BLaER1 treated with 17β-estradiol and CSF1 and Interleukin-3, amounts not matched to agents 10 nM and 100 nM (cell line): Measurements from ENCODE around the gene SNX14.

Experiments used
- H3K27ac ChIP-seq, 11 experiments: shearing (Covaris generic); formaldehyde crosslinking; 2 replicates each; pipeline ENCODE4 v1.8.1; 2022
- H3K27me3 ChIP-seq, 11 experiments: shearing (Covaris generic); formaldehyde crosslinking; 2 replicates each; pipeline ENCODE4 v1.8.1; 2022
- H3K36me3 ChIP-seq, 11 experiments: shearing (Covaris generic); formaldehyde crosslinking; 2 replicates each; pipeline ENCODE4 v1.8.1; 2022
- H3K4me1 ChIP-seq, 10 experiments: shearing (Covaris generic); formaldehyde crosslinking; 2 replicates each; pipeline ENCODE4 v1.8.1; 2022
- H3K4me2 ChIP-seq, 11 experiments: shearing (Covaris generic); formaldehyde crosslinking; 2 replicates each; pipeline ENCODE4 v1.8.1; 2022
- H3K4me3 ChIP-seq, 10 experiments: shearing (Covaris generic); formaldehyde crosslinking; 2 replicates each; pipeline ENCODE4 v1.8.1; 2022
- H3K9ac ChIP-seq, 11 experiments: shearing (Covaris generic); formaldehyde crosslinking; 2 replicates each; pipeline ENCODE4 v1.8.1; 2022
- H3K9me3 ChIP-seq, 11 experiments: shearing (Covaris generic); formaldehyde crosslinking; replicated peaks in 1 of 11; 2 replicates each; pipeline ENCODE4 v1.8.1; 2022
- H4K20me1 ChIP-seq, 11 experiments: shearing (Covaris generic); formaldehyde crosslinking; 2 replicates each; pipeline ENCODE4 v1.8.1; 2022
- Cebpa-rat ChIP-seq, 11 experiments: shearing (Covaris generic); IDR thresholded peaks; 2 replicates each; pipeline ENCODE4 v1.8.1; 2022

Gene SNX14

GRCh38 chr6:85460921-85461797, 132.5 kb downstream of the SNX14 start:
- Histone ChIP-seq H3K9me3 (no peaks in the 10 kb centered on the region), H3K4me3 (peak overlapping the region in 4 of 10 experiments; percentile 25 to 42 (median 36); a peak in 4 of 20 replicates), H3K27me3 (no peaks in the 10 kb centered on the region), H3K36me3 (no peaks in the 10 kb centered on the region), H3K4me2 (peak overlapping the region; percentile 64 to 84 (median 81)), H3K27ac (peak overlapping the region in 10 of 11 experiments; percentile 47 to 98 (median 93); a peak in 21 of 22 replicates), H4K20me1 (no peaks in the 10 kb centered on the region), H3K4me1 (peaks cover 84 to 98% (median 97%) of the 10 kb centered on the region in 10 experiments), H3K9ac (peak overlapping the region in 9 of 11 experiments; percentile 53 to 83 (median 80); a peak in 17 of 22 replicates)
- TF ChIP-seq Cebpa-rat (IDR thresholded peaks at IDR 0.05): peak in 8 of 11 experiments; percentile 49 to 86 (median 68); a peak in 12 of 22 replicates

GRCh38 chr6:85460154-85460920, 133.3 kb downstream of the SNX14 start:
- no peak overlapping the region for H3K4me3 ChIP-seq
- TF ChIP-seq Cebpa-rat (IDR thresholded peaks at IDR 0.05): no peak
- peak overlapping the region; percentile 64 to 84 (median 81) for H3K4me2 ChIP-seq
- H4K20me1 ChIP-seq: no peaks in the 10 kb centered on the region
- H3K4me1 ChIP-seq: peaks cover 76 to 95% (median 89%) of the 10 kb centered on the region in 10 experiments
- H3K27me3 ChIP-seq: no peaks in the 10 kb centered on the region
- H3K36me3 ChIP-seq: no peaks in the 10 kb centered on the region
- H3K9me3 ChIP-seq: no peaks in the 10 kb centered on the region
- H3K27ac ChIP-seq: peak overlapping the region in 10 of 11 experiments; percentile 30 to 98 (median 93); a peak in 19 of 22 replicates
- peak overlapping the region in 8 of 11 experiments; percentile 62 to 83 (median 80); a peak in 15 of 22 replicates for H3K9ac ChIP-seq

GRCh38 chr6:85459224-85459901, 134.3 kb downstream of the SNX14 start:
- Histone ChIP-seq H3K9ac (peak overlapping the region in 2 of 11 experiments; percentile 17 to 82; a peak in 3 of 22 replicates), H3K9me3 (no peaks in the 10 kb centered on the region), H3K4me3 (no peak overlapping the region), H3K36me3 (no peaks in the 10 kb centered on the region; a peak in 1 of 22 replicates), H3K27ac (peak overlapping the region in 8 of 11 experiments; percentile 89 to 98 (median 93); a peak in 15 of 22 replicates), H3K4me2 (peak overlapping the region; percentile 32 to 83 (median 72); a peak in 20 of 22 replicates), H3K4me1 (peaks cover 66 to 88% (median 79%) of the 10 kb centered on the region in 10 experiments), H4K20me1 (no peaks in the 10 kb centered on the region), H3K27me3 (no peaks in the 10 kb centered on the region)
- no peak for TF ChIP-seq Cebpa-rat (IDR thresholded peaks at IDR 0.05)

GRCh38 chr6:85458782-85459181, 134.9 kb downstream of the SNX14 start:
- Histone ChIP-seq H4K20me1 (no peaks in the 10 kb centered on the region), H3K4me2 (peak overlapping the region; percentile 32 to 83 (median 72)), H3K36me3 (no peaks in the 10 kb centered on the region; a peak in 1 of 22 replicates), H3K9me3 (no peaks in the 10 kb centered on the region), H3K4me1 (peaks cover 60 to 86% (median 77%) of the 10 kb centered on the region in 10 experiments), H3K27ac (peak overlapping the region in 8 of 11 experiments; percentile 89 to 98 (median 93); a peak in 16 of 22 replicates), H3K9ac (peak overlapping the region in 2 of 11 experiments; percentile 17 to 82; a peak in 3 of 22 replicates), H3K27me3 (no peaks in the 10 kb centered on the region), H3K4me3 (no peak overlapping the region)
- TF ChIP-seq Cebpa-rat (IDR thresholded peaks at IDR 0.05): no peak

GRCh38 chr6:85458184-85458583, 135.5 kb downstream of the SNX14 start:
- Histone ChIP-seq H3K4me2 (peak overlapping the region; percentile 32 to 83 (median 72)), H3K4me3 (no peak overlapping the region), H3K36me3 (no peaks in the 10 kb centered on the region; a peak in 1 of 22 replicates), H3K4me1 (peaks cover 60 to 86% (median 77%) of the 10 kb centered on the region in 10 experiments), H4K20me1 (no peaks in the 10 kb centered on the region), H3K27me3 (no peaks in the 10 kb centered on the region), H3K9ac (peak overlapping the region in 3 of 11 experiments; percentile 25 to 82 (median 46); a peak in 4 of 22 replicates), H3K9me3 (no peaks in the 10 kb centered on the region), H3K27ac (peak overlapping the region in 8 of 11 experiments; percentile 89 to 98 (median 93); a peak in 16 of 22 replicates)
- TF ChIP-seq Cebpa-rat (IDR thresholded peaks at IDR 0.05): no peak

- TF ChIP-seq Cebpa-rat (IDR thresholded peaks at IDR 0.05): no peak
- no peaks in the 10 kb centered on the region for H3K27me3 ChIP-seq
- H3K9ac ChIP-seq: no peak overlapping the region
- peak overlapping the region in 5 of 11 experiments; percentile 26 to 96 (median 93); a peak in 4 of 22 replicates for H3K27ac ChIP-seq
- H3K9me3 ChIP-seq: no peaks in the 10 kb centered on the region
- no peak overlapping the region for H3K4me3 ChIP-seq
- H3K4me1 ChIP-seq: peaks cover 60 to 86% (median 76%) of the 10 kb centered on the region in 10 experiments
- H3K4me2 ChIP-seq: peak overlapping the region in 8 of 11 experiments; percentile 10 to 83 (median 75); a peak in 9 of 22 replicates
- no peaks in the 10 kb centered on the region for H4K20me1 ChIP-seq
- no peaks in the 10 kb centered on the region; a peak in 1 of 22 replicates for H3K36me3 ChIP-seq
These were observed 136.9 kb downstream of the SNX14 start for GRCh38 chr6:85456782-85457181.
